K562 (cell line): ENCODE results near the gene FES. TPM values are rescaled to one million over a fixed set of nuclear protein-coding genes. Genes with fewer than 3 reads are reported as not detected.
A peak's percentile ranks its signal among the peaks of the same experiment; 100 is the strongest.

ENCODE experiments used
- GABPB2 ChIP-seq: fragments of 250-450 bp; sonication (Bioruptor Pico); conservative IDR thresholded peaks from 2 replicates; pipeline ENCODE4 v1.5.1; 2021; ENCODE audit warnings: mild to moderate bottlenecking
- JUND ChIP-seq, 2 experiments: IDR thresholded peaks; 2 replicates in 1 of 2; 3 replicates in 1 of 2; pipeline ENCODE4 v1.6.1; 2011; ENCODE audit warnings: borderline replicate concordance in 2 of 2, low read depth in 2 of 2, low read length in 2 of 2, improper control_type of control experiment in 1 of 2, missing biosample characterization in 1 of 2, missing genetic modification characterization in 1 of 2, missing genetic modification reagents in 1 of 2
- KDM5B ChIP-seq: fragments of 200-600 bp; sonication (generic); IDR thresholded peaks from 2 replicates; pipeline ENCODE4 v1.6.1; 2012; ENCODE audit warnings: low read depth, mild to moderate bottlenecking, moderate library complexity, low read length, control low read depth, inconsistent platforms; ENCODE audit not compliant: insufficient replicate concordance
- KHSRP ChIP-seq: fragments of 450-650 bp; IDR thresholded peaks from 2 replicates; pipeline ENCODE4 v1.6.1; 2017
- MAFF ChIP-seq: IDR thresholded peaks from 2 replicates; pipeline ENCODE4 v1.6.1; 2012; ENCODE audit warnings: low read length, improper control_type of control experiment
- MBD2 ChIP-seq: sonication (generic); IDR thresholded peaks from 2 replicates; pipeline ENCODE4 v1.6.1; 2016; ENCODE audit warnings: low read depth, borderline replicate concordance
- MIER1 ChIP-seq: fragments of 450-650 bp; IDR thresholded peaks from 2 replicates; pipeline ENCODE4 v1.6.1; 2016; ENCODE audit warnings: antibody characterized with exemption, mild to moderate bottlenecking, low read depth
- TBP ChIP-seq: optimal IDR thresholded peaks from 2 replicates; pipeline ENCODE3; 2011; ENCODE audit warnings: low read depth, low read length, improper control_type of control experiment
- TEAD4 ChIP-seq, 2 experiments: sonication (generic) in 1 of 2; formaldehyde crosslinking in 1 of 2; IDR thresholded peaks; 2 replicates each; pipeline versions ENCODE4 v1.6.1 to v1.8.0; 2012 to 2022; ENCODE audit warnings: borderline replicate concordance in 1 of 2, inconsistent platforms in 1 of 2, low read length in 1 of 2, mild to moderate bottlenecking in 1 of 2, missing genetic modification reagents in 1 of 2
- YY1 ChIP-seq, 3 experiments: IDR thresholded peaks; 2 replicates each; pipeline ENCODE4 v1.6.1; 2011; ENCODE audit warnings: low read length in 2 of 3, mild to moderate bottlenecking in 2 of 3, moderate library complexity in 2 of 3, borderline replicate concordance in 1 of 3, control low read depth in 1 of 3, low read depth in 1 of 3; ENCODE audit not compliant: insufficient read depth in 3 of 3, insufficient replicate concordance in 2 of 3, control insufficient read depth in 1 of 3, insufficient read length in 1 of 3; ENCODE audit errors: extremely low read depth in 1 of 3
- polyA plus RNA-seq, 8 experiments: library from polyadenylated mRNA; depleted of rRNA in 4 of 8; stranded (reverse) in 5 of 8; unstranded in 3 of 8; fragments of >200 nt; fragmentation: Nextera tagmentation in 2 of 8; fragmentation: Illumina TruSeq in 1 of 8; extraction: Ambion mirVana in 2 of 8; extraction: Trizol in 1 of 8; gene quantifications; 2 replicates each; pipeline versions ENCODE4 v1.2.1 to v1.2.3, GENCODE V29; 2011 to 2014; ENCODE audit warnings: inconsistent platforms in 1 of 8, missing spikeins in 1 of 8
- total RNA-seq, 7 experiments: library from RNA; depleted of rRNA in 6 of 7; stranded (reverse); fragments of >200 nt in 6 of 7; fragmentation: Illumina TruSeq in 2 of 7; extraction: Trizol in 2 of 7; gene quantifications; 2 replicates each; pipeline versions ENCODE4 v1.2.1 to v1.2.3, GENCODE V29; 2011 to 2021; ENCODE audit warnings: low replicate concordance in 1 of 7
- TF ChIP-seq, protein P1 (sequence below): sonication (generic); formaldehyde crosslinking; IDR thresholded peaks from 2 replicates; pipeline ENCODE4 v1.8.0; 2022; ENCODE audit warnings: mild to moderate bottlenecking, missing genetic modification reagents
- TF ChIP-seq, protein P2 (sequence below): sonication (generic); formaldehyde crosslinking; IDR thresholded peaks from 2 replicates; pipeline ENCODE4 v1.8.1; 2023; ENCODE audit warnings: mild to moderate bottlenecking, missing genetic modification reagents
- TF ChIP-seq, protein P3 (sequence below): fragments of 450-650 bp; IDR thresholded peaks from 2 replicates; pipeline ENCODE4 v1.6.1; 2016; ENCODE audit warnings: low read depth

FES gene
- total and polyA plus RNA-seq, 9 of the 15 experiments (the other 6 are each of a cell fraction or from before 2014, with no cell fraction given) = 0.38 to 2.6 (median 0.82) TPM

DNA sequence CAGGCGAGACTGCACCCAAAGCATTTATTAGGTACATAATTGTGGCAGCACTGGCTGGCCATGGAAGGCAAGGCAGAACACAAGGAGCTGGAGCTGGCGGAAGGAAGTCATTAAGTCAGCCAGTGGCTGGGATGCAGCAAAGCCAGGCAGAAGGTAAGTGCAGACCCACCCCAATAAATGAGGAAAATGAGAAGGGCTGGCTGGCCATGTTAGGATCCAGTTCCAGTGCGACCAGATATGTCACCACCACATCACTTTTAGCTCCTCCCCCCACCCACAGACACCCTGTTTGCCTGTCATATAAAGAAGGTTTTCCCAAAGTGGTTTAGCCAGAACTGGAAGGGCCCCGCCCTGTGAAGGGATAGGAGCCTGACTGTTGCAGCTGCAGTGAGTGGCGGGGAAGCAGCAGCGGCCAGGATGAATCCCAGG is 16.0 kb upstream of the FES start, which contains the start of gene FURIN (continued):
- TF ChIP-seq GABPB2 = no peak
- TF ChIP-seq KHSRP = no peak
- TF ChIP-seq MIER1 = no peak
- TF ChIP-seq TBP = peak; percentile 61
- TF ChIP-seq MBD2 = no peak
- peak; percentile 75 for TF ChIP-seq KDM5B
- TF ChIP-seq, protein P1, sequence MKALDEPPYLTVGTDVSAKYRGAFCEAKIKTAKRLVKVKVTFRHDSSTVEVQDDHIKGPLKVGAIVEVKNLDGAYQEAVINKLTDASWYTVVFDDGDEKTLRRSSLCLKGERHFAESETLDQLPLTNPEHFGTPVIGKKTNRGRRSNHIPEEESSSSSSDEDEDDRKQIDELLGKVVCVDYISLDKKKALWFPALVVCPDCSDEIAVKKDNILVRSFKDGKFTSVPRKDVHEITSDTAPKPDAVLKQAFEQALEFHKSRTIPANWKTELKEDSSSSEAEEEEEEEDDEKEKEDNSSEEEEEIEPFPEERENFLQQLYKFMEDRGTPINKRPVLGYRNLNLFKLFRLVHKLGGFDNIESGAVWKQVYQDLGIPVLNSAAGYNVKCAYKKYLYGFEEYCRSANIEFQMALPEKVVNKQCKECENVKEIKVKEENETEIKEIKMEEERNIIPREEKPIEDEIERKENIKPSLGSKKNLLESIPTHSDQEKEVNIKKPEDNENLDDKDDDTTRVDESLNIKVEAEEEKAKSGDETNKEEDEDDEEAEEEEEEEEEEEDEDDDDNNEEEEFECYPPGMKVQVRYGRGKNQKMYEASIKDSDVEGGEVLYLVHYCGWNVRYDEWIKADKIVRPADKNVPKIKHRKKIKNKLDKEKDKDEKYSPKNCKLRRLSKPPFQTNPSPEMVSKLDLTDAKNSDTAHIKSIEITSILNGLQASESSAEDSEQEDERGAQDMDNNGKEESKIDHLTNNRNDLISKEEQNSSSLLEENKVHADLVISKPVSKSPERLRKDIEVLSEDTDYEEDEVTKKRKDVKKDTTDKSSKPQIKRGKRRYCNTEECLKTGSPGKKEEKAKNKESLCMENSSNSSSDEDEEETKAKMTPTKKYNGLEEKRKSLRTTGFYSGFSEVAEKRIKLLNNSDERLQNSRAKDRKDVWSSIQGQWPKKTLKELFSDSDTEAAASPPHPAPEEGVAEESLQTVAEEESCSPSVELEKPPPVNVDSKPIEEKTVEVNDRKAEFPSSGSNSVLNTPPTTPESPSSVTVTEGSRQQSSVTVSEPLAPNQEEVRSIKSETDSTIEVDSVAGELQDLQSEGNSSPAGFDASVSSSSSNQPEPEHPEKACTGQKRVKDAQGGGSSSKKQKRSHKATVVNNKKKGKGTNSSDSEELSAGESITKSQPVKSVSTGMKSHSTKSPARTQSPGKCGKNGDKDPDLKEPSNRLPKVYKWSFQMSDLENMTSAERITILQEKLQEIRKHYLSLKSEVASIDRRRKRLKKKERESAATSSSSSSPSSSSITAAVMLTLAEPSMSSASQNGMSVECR = no peak
- TF ChIP-seq, protein P2, sequence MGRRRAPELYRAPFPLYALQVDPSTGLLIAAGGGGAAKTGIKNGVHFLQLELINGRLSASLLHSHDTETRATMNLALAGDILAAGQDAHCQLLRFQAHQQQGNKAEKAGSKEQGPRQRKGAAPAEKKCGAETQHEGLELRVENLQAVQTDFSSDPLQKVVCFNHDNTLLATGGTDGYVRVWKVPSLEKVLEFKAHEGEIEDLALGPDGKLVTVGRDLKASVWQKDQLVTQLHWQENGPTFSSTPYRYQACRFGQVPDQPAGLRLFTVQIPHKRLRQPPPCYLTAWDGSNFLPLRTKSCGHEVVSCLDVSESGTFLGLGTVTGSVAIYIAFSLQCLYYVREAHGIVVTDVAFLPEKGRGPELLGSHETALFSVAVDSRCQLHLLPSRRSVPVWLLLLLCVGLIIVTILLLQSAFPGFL = no peak
- peak; percentile 23; the same call in 1 of the 2 replicates for TF ChIP-seq TEAD4 (IDR thresholded peaks at IDR 0.05; ENCODE audit: low read length)
- no peak for TF ChIP-seq TEAD4 (CRISPR knock-in tag; IDR thresholded peaks at IDR 0.05; ENCODE audit: borderline replicate concordance)
- TF ChIP-seq YY1 (IDR thresholded peaks at IDR 0.05; ENCODE audit: borderline replicate concordance in 1 of 3, control insufficient read depth in 1 of 3, extremely low read depth in 1 of 3, insufficient read depth in 3 of 3, insufficient read length in 1 of 3, insufficient replicate concordance in 2 of 3, low read depth in 1 of 3, low read length in 2 of 3) = peak in 1 of 3 experiments; percentile 30
- TF ChIP-seq, protein P3, sequence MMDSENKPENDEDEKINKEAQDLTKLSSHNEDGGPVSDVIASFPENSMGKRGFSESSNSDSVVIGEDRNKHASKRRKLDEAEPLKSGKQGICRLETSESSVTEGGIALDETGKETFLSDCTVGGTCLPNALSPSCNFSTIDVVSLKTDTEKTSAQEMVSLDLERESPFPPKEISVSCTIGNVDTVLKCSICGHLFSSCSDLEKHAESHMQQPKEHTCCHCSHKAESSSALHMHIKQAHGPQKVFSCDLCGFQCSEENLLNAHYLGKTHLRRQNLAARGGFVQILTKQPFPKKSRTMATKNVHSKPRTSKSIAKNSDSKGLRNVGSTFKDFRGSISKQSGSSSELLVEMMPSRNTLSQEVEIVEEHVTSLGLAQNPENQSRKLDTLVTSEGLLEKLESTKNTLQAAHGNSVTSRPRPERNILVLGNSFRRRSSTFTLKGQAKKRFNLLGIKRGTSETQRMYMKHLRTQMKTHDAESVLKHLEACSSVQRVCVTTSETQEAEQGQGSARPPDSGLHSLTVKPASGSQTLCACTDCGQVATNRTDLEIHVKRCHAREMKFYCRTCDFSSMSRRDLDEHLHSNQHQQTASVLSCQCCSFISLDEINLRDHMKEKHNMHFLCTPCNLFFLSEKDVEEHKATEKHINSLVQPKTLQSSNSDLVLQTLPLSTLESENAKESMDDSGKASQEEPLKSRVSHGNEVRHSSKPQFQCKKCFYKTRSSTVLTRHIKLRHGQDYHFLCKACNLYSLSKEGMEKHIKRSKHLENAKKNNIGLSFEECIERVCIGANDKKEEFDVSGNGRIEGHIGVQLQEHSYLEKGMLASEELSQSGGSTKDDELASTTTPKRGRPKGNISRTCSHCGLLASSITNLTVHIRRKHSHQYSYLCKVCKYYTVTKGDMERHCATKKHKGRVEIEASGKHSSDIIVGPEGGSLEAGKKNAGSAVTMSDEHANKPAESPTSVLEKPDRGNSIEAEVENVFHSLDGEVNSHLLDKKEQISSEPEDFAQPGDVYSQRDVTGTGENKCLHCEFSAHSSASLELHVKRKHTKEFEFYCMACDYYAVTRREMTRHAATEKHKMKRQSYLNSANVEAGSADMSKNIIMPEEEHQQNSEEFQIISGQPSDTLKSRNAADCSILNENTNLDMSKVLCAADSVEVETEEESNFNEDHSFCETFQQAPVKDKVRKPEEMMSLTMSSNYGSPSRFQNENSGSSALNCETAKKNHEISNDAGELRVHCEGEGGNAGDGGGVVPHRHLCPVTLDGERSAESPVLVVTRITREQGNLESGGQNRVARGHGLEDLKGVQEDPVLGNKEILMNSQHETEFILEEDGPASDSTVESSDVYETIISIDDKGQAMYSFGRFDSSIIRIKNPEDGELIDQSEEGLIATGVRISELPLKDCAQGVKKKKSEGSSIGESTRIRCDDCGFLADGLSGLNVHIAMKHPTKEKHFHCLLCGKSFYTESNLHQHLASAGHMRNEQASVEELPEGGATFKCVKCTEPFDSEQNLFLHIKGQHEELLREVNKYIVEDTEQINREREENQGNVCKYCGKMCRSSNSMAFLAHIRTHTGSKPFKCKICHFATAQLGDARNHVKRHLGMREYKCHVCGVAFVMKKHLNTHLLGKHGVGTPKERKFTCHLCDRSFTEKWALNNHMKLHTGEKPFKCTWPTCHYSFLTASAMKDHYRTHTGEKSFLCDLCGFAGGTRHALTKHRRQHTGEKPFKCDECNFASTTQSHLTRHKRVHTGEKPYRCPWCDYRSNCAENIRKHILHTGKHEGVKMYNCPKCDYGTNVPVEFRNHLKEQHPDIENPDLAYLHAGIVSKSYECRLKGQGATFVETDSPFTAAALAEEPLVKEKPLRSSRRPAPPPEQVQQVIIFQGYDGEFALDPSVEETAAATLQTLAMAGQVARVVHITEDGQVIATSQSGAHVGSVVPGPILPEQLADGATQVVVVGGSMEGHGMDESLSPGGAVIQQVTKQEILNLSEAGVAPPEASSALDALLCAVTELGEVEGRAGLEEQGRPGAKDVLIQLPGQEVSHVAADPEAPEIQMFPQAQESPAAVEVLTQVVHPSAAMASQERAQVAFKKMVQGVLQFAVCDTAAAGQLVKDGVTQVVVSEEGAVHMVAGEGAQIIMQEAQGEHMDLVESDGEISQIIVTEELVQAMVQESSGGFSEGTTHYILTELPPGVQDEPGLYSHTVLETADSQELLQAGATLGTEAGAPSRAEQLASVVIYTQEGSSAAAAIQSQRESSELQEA = no peak
- TF ChIP-seq JUND (IDR thresholded peaks at IDR 0.05; ENCODE audit: borderline replicate concordance, low read depth, low read length) = peak; percentile 12; the same call in 1 of the 2 replicates
- no peak; the same call in 2 of the 3 replicates for TF ChIP-seq JUND (tag; IDR thresholded peaks at IDR 0.05; ENCODE audit: borderline replicate concordance, low read depth, low read length)
- no peak for TF ChIP-seq MAFF
